ENCODE measurements around the gene GPR27. TPM values are rescaled to one million over a fixed set of nuclear protein-coding genes. Genes with fewer than 3 reads are reported as not detected.

Gene GPR27
- total and polyA plus RNA-seq, 2 experiments from 2014 or later, result 2.9 to 3.1 TPM

- TF ChIP-seq EZH2 (IDR thresholded peaks at IDR 0.05; ENCODE audit: borderline replicate concordance), result no peak
- no peak for TF ChIP-seq CTCF (IDR thresholded peaks at IDR 0.05; ENCODE audit: poor library complexity)
- no peak for TF ChIP-seq EZH2phosphoT487 (IDR thresholded peaks at IDR 0.05; ENCODE audit: low read depth, severe bottlenecking, unreplicated experiment)
- H3K79me2 ChIP-seq, result no peaks in the 10 kb centered on the region
- DNase-seq (ENCODE audit: low spot score), result peak; percentile 27
- no peaks in the 10 kb centered on the region for H3K36me3 ChIP-seq (replicated peaks; ENCODE audit: insufficient read depth, low read depth)
- no peaks in the 10 kb centered on the region for H3K9me3 ChIP-seq (ENCODE audit: low read depth)
- H3K4me3 ChIP-seq, result no peak overlapping the region
- H3K4me1 ChIP-seq (ENCODE audit: insufficient read depth), result no peaks in the 10 kb centered on the region
- WGBS (ENCODE audit: low lambda C conversion rate, missing lambda C conversion rate), result 55% methylated on average over 5 of the region's 5 CpGs
- no peaks in the 10 kb centered on the region for H4K20me1 ChIP-seq (ENCODE audit: insufficient read depth, poor library complexity, severe bottlenecking)
- peak overlapping the region; percentile 61 for H3K27ac ChIP-seq
- H3K27me3 ChIP-seq, result no peaks in the 10 kb centered on the region
- peak overlapping the region; percentile 16 for H3K4me2 ChIP-seq
- no peaks in the 10 kb centered on the region for H3K9me2 ChIP-seq (replicated peaks; ENCODE audit: insufficient read depth)
- no peak overlapping the region for H2AFZ ChIP-seq
Measured at GRCh38 chr3:71707595-71707994, 46.1 kb upstream of the GPR27 start.

- Histone ChIP-seq H3K79me2 (no peaks in the 10 kb centered on the region), H4K20me1 (ENCODE audit: insufficient read depth, poor library complexity, severe bottlenecking) (no peaks in the 10 kb centered on the region)
Measured at GRCh38 chr3:71708476-71709105, 45.1 kb upstream of the GPR27 start.

GRCh38 chr3:71709908-71710511 lies 43.6 kb upstream of the GPR27 start:
- H3K36me3 ChIP-seq (replicated peaks; ENCODE audit: insufficient read depth, low read depth), result no peaks in the 10 kb centered on the region
- no peaks in the 10 kb centered on the region for H3K9me3 ChIP-seq (ENCODE audit: low read depth)
- no peaks in the 10 kb centered on the region for H3K4me1 ChIP-seq (ENCODE audit: insufficient read depth)
- no peak for TF ChIP-seq CTCF (IDR thresholded peaks at IDR 0.05; ENCODE audit: poor library complexity)
- no peak for TF ChIP-seq EZH2phosphoT487 (IDR thresholded peaks at IDR 0.05; ENCODE audit: low read depth, severe bottlenecking, unreplicated experiment)
- TF ChIP-seq EZH2 (IDR thresholded peaks at IDR 0.05; ENCODE audit: borderline replicate concordance), result no peak
- no peaks in the 10 kb centered on the region for H3K27me3 ChIP-seq
- no peak overlapping the region for H3K4me2 ChIP-seq
- H3K4me3 ChIP-seq, result no peak overlapping the region
- no peak overlapping the region for H2AFZ ChIP-seq
- WGBS (ENCODE audit: low lambda C conversion rate, missing lambda C conversion rate), result 79% methylated on average over 9 of the region's 9 CpGs
- DNase-seq (ENCODE audit: low spot score), result no peak
- no peaks in the 10 kb centered on the region for H4K20me1 ChIP-seq (ENCODE audit: insufficient read depth, poor library complexity, severe bottlenecking)
- no peak overlapping the region for H3K27ac ChIP-seq
- no peaks in the 10 kb centered on the region for H3K9me2 ChIP-seq (replicated peaks; ENCODE audit: insufficient read depth)
- H3K79me2 ChIP-seq, result no peaks in the 10 kb centered on the region

More at GRCh38 chr3:71708476-71709105, 45.1 kb upstream of the GPR27 start:
- H3K36me3 ChIP-seq (replicated peaks; ENCODE audit: insufficient read depth, low read depth), result no peaks in the 10 kb centered on the region
- H3K27me3 ChIP-seq, result no peaks in the 10 kb centered on the region
- WGBS (ENCODE audit: low lambda C conversion rate, missing lambda C conversion rate), result 65% methylated on average over 7 of the region's 7 CpGs
- no peak overlapping the region for H2AFZ ChIP-seq
- TF ChIP-seq EZH2phosphoT487 (IDR thresholded peaks at IDR 0.05; ENCODE audit: low read depth, severe bottlenecking, unreplicated experiment) (no peak), CTCF (IDR thresholded peaks at IDR 0.05; ENCODE audit: poor library complexity) (no peak), EZH2 (IDR thresholded peaks at IDR 0.05; ENCODE audit: borderline replicate concordance) (no peak)
- no peaks in the 10 kb centered on the region for H3K9me3 ChIP-seq (ENCODE audit: low read depth)
- no peak overlapping the region for H3K27ac ChIP-seq
- no peak overlapping the region for H3K4me2 ChIP-seq
- no peaks in the 10 kb centered on the region for H3K9me2 ChIP-seq (replicated peaks; ENCODE audit: insufficient read depth)
- no peak overlapping the region for H3K4me3 ChIP-seq
- DNase-seq (ENCODE audit: low spot score), result no peak
- H3K4me1 ChIP-seq (ENCODE audit: insufficient read depth), result no peaks in the 10 kb centered on the region

Measured in hepatocyte (in vitro differentiated cells).